Activated CD4-positive, alpha-beta T cell treated with anti-CD3 and anti-CD28 coated beads for 24 hours (primary cell): ENCODE data around the gene EBF4.
A peak's percentile ranks its signal among the peaks of the same experiment; 100 is the strongest.

Experiments used
- DNase-seq, 2 donors: peaks; one replicate each; pipeline ENCODE4 v3.0.0-alpha.2; 2020; ENCODE audit warnings: low read depth in 2 of 2

EBF4 gene

GRCh38 chr20:2692036-2692885 is at the start of gene EBF4:
Gene EBF4 (plus strand): TSS chr20:2692780. CDS start chr20:2693646, 866 bp downstream.
- no peak for DNase-seq

- no peak for DNase-seq
These were observed 48.9 kb upstream of the EBF4 start for GRCh38 chr20:2643708-2644107.

GRCh38 chr20:2651772-2652723 is 40.5 kb upstream of the EBF4 start, which contains the start of gene NOP56:
Gene NOP56 (plus strand): TSS chr20:2652632. CDS start chr20:2652661, 29 bp downstream.
- DNase-seq: peak; percentile 91 to 92

GRCh38 chr20:2652724-2653555 is 39.6 kb upstream of the EBF4 start:
- DNase-seq: peak in 1 of 2 donors; percentile 31

GRCh38 chr20:2653556-2654383 is 38.8 kb upstream of the EBF4 start:
- DNase-seq: no peak

- DNase-seq: no peak
These were observed 38.2 kb upstream of the EBF4 start for GRCh38 chr20:2654384-2654822.

GRCh38 chr20:2654831-2655230 is 37.7 kb upstream of the EBF4 start:
- DNase-seq: no peak

- no peak for DNase-seq
These were observed 37.1 kb upstream of the EBF4 start for GRCh38 chr20:2655331-2656116.

GRCh38 chr20:2656471-2657117 is 36.0 kb upstream of the EBF4 start:
- no peak for DNase-seq

GRCh38 chr20:2657241-2657640 is 35.3 kb upstream of the EBF4 start:
- DNase-seq: no peak

- no peak for DNase-seq
These were observed 34.9 kb upstream of the EBF4 start for GRCh38 chr20:2657674-2658073.

- DNase-seq: no peak
These were observed 33.9 kb upstream of the EBF4 start for GRCh38 chr20:2658414-2659354.

GRCh38 chr20:2659547-2659946 is 33.0 kb upstream of the EBF4 start:
- DNase-seq: no peak

- DNase-seq: no peak
These were observed 29.2 kb upstream of the EBF4 start for GRCh38 chr20:2663364-2663886.

GRCh38 chr20:2663887-2664719 is 28.5 kb upstream of the EBF4 start, which contains the start of gene IDH3B:
Gene IDH3B (minus strand): TSS chr20:2664216. CDS start chr20:2664188, 28 bp downstream.
- peak; percentile 82 for DNase-seq

GRCh38 chr20:2671977-2672376 is 20.6 kb upstream of the EBF4 start:
- DNase-seq: no peak

GRCh38 chr20:2672446-2672845 is 20.1 kb upstream of the EBF4 start:
- DNase-seq: no peak
